Measurements from ENCODE around the gene CADM4.
A peak's percentile ranks its signal among the peaks of the same experiment; 100 is the strongest.
"Not testable (repeated sequence)": the region's sequence is repeated elsewhere in the genome, so short reads cannot be mapped to it uniquely, and the experiment has no call there.

CADM4 gene

DNA sequence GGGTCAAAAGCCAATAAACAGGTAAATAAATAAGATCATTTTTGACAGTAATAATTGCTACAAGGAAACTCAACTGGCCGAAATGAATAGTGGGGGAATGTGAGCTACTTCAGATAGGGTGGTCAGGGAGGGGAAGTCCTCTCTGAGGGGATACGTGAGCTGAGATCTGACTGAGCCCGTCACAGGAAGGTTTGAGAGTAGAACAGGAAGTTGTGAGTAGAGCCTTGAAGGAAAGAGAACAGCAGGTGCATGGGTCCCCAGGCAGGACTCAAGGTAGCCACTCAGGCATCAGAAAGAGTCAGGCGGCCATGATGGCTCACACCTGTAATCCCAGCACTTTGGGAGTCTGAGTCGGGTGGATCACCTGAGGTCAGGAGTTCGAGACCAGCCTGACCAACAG, 50.0 kb downstream of the CADM4 start:
- H3K9me3 ChIP-seq (ENCODE audit: low read length): no peaks in the 10 kb centered on the region

DNA sequence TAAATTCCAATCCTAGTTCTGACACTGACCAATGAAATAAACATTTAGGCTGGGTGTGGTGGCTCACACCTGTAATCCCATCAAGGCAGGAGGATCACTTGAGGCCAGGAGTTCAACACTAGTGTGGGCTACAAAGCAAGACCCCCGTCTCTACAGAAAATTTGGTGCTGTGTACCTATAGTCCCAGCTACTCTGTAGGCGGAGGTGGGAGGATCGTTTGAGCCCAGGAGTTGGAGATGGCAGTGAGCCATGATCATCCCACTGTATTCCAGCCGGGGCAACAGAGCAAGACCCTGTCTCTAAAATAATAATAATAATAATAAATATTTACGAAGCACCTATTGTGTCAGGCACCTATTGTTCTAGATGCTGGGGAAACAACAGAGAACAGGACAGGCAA, 50.4 kb downstream of the CADM4 start:
- Histone ChIP-seq H3K9ac (ENCODE audit: low read length) (no peak overlapping the region), H3K4me1 (ENCODE audit: insufficient read depth, low read length) (peaks cover 11% of the 10 kb centered on the region), H3K27me3 (ENCODE audit: control insufficient read depth in 1 of 2, insufficient read depth in 2 of 2, low read length in 2 of 2) (no peaks in the 10 kb centered on the region), H3K9me3 (ENCODE audit: low read length) (no peaks in the 10 kb centered on the region), H3K36me3 (ENCODE audit: insufficient read depth, low read length) (peaks cover 25% of the 10 kb centered on the region), H3K27ac (ENCODE audit: low read depth, low read length) (no peak overlapping the region), H3K4me3 (ENCODE audit: low read depth in 1 of 2, low read length in 2 of 2) (no peak overlapping the region)

More for the DNA sequence above, 50.0 kb downstream of the CADM4 start:
- H3K9ac ChIP-seq (ENCODE audit: low read length): no peak overlapping the region
- no peaks in the 10 kb centered on the region for H3K27me3 ChIP-seq (ENCODE audit: control insufficient read depth in 1 of 2, insufficient read depth in 2 of 2, low read length in 2 of 2)
- H3K4me1 ChIP-seq (ENCODE audit: insufficient read depth, low read length): peaks cover 15% of the 10 kb centered on the region
- H3K4me3 ChIP-seq (ENCODE audit: low read depth in 1 of 2, low read length in 2 of 2): no peak overlapping the region
- H3K27ac ChIP-seq (ENCODE audit: low read depth, low read length): no peak overlapping the region
- peaks cover 25% of the 10 kb centered on the region for H3K36me3 ChIP-seq (ENCODE audit: insufficient read depth, low read length)

DNA sequence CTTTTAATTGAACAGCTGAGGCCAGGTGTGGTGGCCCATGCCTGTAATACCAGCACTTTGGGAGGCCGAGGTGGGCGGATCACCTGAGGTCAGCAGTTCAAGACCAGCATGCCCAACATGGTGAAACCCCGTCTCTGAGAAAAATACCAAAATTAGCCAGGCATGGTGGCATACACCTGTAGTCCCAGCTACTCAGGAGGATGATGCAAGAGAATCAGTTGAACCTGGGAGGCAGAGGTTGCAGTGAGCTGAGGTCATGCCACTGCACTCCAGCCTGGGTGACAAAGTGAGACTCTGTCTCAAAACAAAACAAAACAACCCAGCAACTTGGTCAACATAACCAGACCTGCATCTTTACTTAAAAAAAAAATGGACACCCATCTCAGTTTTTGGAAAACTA, 52.6 kb downstream of the CADM4 start:
- H3K27ac ChIP-seq (ENCODE audit: low read depth, low read length); H3K9me3 ChIP-seq (ENCODE audit: low read length); H3K4me3 ChIP-seq (ENCODE audit: low read depth in 1 of 2, low read length in 2 of 2); H3K27me3 ChIP-seq (ENCODE audit: control insufficient read depth in 1 of 2, insufficient read depth in 2 of 2, low read length in 2 of 2); H3K4me1 ChIP-seq (ENCODE audit: insufficient read depth, low read length); H3K36me3 ChIP-seq (ENCODE audit: insufficient read depth, low read length); H3K9ac ChIP-seq (ENCODE audit: low read length): not testable (repeated sequence)

DNA sequence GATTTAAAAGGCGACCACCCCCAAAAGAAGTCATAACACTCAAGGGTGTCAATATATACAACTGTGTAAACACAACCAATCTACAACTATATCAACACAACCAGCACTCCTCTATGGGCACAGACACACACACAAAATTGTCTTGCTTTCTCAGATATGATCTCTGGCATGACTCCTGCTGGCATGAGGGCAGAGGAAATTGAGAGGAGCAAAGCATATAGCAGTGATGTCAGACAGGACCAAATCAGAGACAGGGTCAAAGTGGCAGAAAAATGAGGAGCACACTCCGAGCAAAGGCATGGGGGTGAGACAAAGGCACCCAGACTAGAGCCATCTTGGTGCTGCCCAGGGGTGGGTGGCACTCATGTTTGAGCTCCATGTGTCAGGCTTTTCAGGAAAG, 53.3 kb downstream of the CADM4 start:
- H3K27ac ChIP-seq (ENCODE audit: low read depth, low read length): no peak overlapping the region
- no peaks in the 10 kb centered on the region for H3K27me3 ChIP-seq (ENCODE audit: control insufficient read depth in 1 of 2, insufficient read depth in 2 of 2, low read length in 2 of 2)
- no peaks in the 10 kb centered on the region for H3K9me3 ChIP-seq (ENCODE audit: low read length)
- H3K4me3 ChIP-seq (ENCODE audit: low read depth in 1 of 2, low read length in 2 of 2): no peak overlapping the region
- H3K36me3 ChIP-seq (ENCODE audit: insufficient read depth, low read length): peaks cover 5% of the 10 kb centered on the region
- peaks cover 6% of the 10 kb centered on the region for H3K4me1 ChIP-seq (ENCODE audit: insufficient read depth, low read length)
- H3K9ac ChIP-seq (ENCODE audit: low read length): no peak overlapping the region

GRCh38 chr19:43584484-43584883, 55.2 kb downstream of the CADM4 start:
- Histone ChIP-seq H3K9me3 (ENCODE audit: low read length) (no peaks in the 10 kb centered on the region), H3K4me3 (ENCODE audit: low read depth in 1 of 2, low read length in 2 of 2) (no peak overlapping the region), H3K27ac (ENCODE audit: low read depth, low read length) (no peak overlapping the region), H3K9ac (ENCODE audit: low read length) (no peak overlapping the region), H3K27me3 (ENCODE audit: control insufficient read depth in 1 of 2, insufficient read depth in 2 of 2, low read length in 2 of 2) (no peaks in the 10 kb centered on the region), H3K4me1 (ENCODE audit: insufficient read depth, low read length) (peaks cover 15% of the 10 kb centered on the region), H3K36me3 (ENCODE audit: insufficient read depth, low read length) (no peaks in the 10 kb centered on the region)

DNA sequence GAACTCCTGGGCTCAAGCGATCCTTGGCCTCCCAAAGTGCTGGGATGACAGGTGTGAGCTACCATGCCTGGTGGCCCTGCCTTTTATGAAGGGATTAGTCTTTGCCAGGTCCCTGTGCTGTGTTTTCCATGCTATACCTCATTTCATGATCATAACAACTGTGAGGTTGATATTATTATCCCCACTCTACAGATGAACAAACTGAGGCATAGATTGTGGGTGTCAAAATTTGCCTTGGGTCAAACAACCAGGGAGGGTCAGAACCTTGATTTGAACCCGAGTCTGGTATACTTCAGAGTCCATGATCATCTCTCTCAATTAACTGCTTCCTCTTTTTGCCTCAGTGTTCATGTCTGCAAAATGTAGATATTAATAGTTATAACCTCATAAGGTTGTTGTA, 57.2 kb downstream of the CADM4 start:
- Histone ChIP-seq H3K27me3 (ENCODE audit: control insufficient read depth in 1 of 2, insufficient read depth in 2 of 2, low read length in 2 of 2) (no peaks in the 10 kb centered on the region), H3K27ac (ENCODE audit: low read depth, low read length) (no peak overlapping the region), H3K4me3 (ENCODE audit: low read depth in 1 of 2, low read length in 2 of 2) (no peak overlapping the region), H3K9ac (ENCODE audit: low read length) (no peak overlapping the region), H3K4me1 (ENCODE audit: insufficient read depth, low read length) (peaks cover 15% of the 10 kb centered on the region), H3K36me3 (ENCODE audit: insufficient read depth, low read length) (no peaks in the 10 kb centered on the region), H3K9me3 (ENCODE audit: low read length) (no peaks in the 10 kb centered on the region)

GRCh38 chr19:43581467-43581866, 58.2 kb downstream of the CADM4 start:
- Histone ChIP-seq H3K9me3 (ENCODE audit: low read length) (no peaks in the 10 kb centered on the region), H3K9ac (ENCODE audit: low read length) (no peak overlapping the region), H3K27ac (ENCODE audit: low read depth, low read length) (peak overlapping the region; percentile 45), H3K4me1 (ENCODE audit: insufficient read depth, low read length) (peaks cover 15% of the 10 kb centered on the region), H3K27me3 (ENCODE audit: control insufficient read depth in 1 of 2, insufficient read depth in 2 of 2, low read length in 2 of 2) (no peaks in the 10 kb centered on the region), H3K4me3 (ENCODE audit: low read depth in 1 of 2, low read length in 2 of 2) (peak overlapping the region in 1 of 2 donors; percentile 88), H3K36me3 (ENCODE audit: insufficient read depth, low read length) (no peaks in the 10 kb centered on the region)

DNA sequence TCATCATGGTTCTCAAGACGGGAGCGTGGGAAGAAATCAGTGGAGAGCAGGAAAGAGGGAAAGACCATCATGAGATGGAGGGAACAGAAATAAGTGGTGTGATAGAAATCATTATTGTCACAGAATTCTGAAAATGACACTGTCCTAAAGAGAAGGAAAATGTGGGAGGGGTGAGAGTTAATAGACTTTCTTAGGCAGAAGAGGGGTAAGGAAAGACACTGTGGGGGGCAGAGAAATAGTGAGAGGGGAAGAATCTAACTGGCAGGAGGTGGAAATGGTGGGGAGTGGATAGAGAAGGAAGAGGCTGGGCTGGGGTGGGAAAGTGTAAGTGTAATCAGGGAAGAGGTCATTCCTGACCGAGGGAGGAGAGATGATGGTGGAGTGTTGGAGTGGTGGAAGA, 60.9 kb downstream of the CADM4 start:
- peaks cover 29% of the 10 kb centered on the region for H3K4me1 ChIP-seq (ENCODE audit: insufficient read depth, low read length)
- H3K9me3 ChIP-seq (ENCODE audit: low read length): no peaks in the 10 kb centered on the region
- H3K9ac ChIP-seq (ENCODE audit: low read length): no peak overlapping the region
- H3K4me3 ChIP-seq (ENCODE audit: low read depth in 1 of 2, low read length in 2 of 2): no peak overlapping the region
- no peak overlapping the region for H3K27ac ChIP-seq (ENCODE audit: low read depth, low read length)
- H3K27me3 ChIP-seq (ENCODE audit: control insufficient read depth in 1 of 2, insufficient read depth in 2 of 2, low read length in 2 of 2): no peaks in the 10 kb centered on the region
- H3K36me3 ChIP-seq (ENCODE audit: insufficient read depth, low read length): no peaks in the 10 kb centered on the region

- Histone ChIP-seq H3K36me3 (ENCODE audit: insufficient read depth, low read length) (peaks cover 8% of the 10 kb centered on the region), H3K4me3 (ENCODE audit: low read depth in 1 of 2, low read length in 2 of 2) (peak overlapping the region in 1 of 2 donors; percentile 53), H3K9me3 (ENCODE audit: low read length) (no peaks in the 10 kb centered on the region), H3K9ac (ENCODE audit: low read length) (no peak overlapping the region), H3K27ac (ENCODE audit: low read depth, low read length) (no peak overlapping the region), H3K4me1 (ENCODE audit: insufficient read depth, low read length) (peaks cover 22% of the 10 kb centered on the region), H3K27me3 (ENCODE audit: control insufficient read depth in 1 of 2, insufficient read depth in 2 of 2, low read length in 2 of 2) (no peaks in the 10 kb centered on the region)
Measured at GRCh38 chr19:43575955-43576878, 63.4 kb downstream of the CADM4 start.

- Histone ChIP-seq H3K36me3 (ENCODE audit: insufficient read depth, low read length) (peaks cover 8% of the 10 kb centered on the region), H3K27me3 (ENCODE audit: control insufficient read depth in 1 of 2, insufficient read depth in 2 of 2, low read length in 2 of 2) (no peaks in the 10 kb centered on the region), H3K9ac (ENCODE audit: low read length) (peak within 1 kb of the TSS; percentile 92), H3K4me3 (ENCODE audit: low read depth in 1 of 2, low read length in 2 of 2) (peak within 1 kb of the TSS; percentile 47 to 95), H3K4me1 (ENCODE audit: insufficient read depth, low read length) (peaks cover 18% of the 10 kb centered on the region), H3K27ac (ENCODE audit: low read depth, low read length) (peak within 1 kb of the TSS; percentile 62), H3K9me3 (ENCODE audit: low read length) (no peaks in the 10 kb centered on the region)
Measured at GRCh38 chr19:43575156-43575950, 64.3 kb downstream of the CADM4 start, which contains the start of the genes PINLYP and XRCC1. Gene PINLYP, plus strand, starts transcription at chr19:43575801. Its CDS starts 1,391 bp downstream, at chr19:43577192. Gene XRCC1, minus strand, starts transcription at chr19:43575527. Its CDS starts 69 bp downstream, at chr19:43575458.

DNA sequence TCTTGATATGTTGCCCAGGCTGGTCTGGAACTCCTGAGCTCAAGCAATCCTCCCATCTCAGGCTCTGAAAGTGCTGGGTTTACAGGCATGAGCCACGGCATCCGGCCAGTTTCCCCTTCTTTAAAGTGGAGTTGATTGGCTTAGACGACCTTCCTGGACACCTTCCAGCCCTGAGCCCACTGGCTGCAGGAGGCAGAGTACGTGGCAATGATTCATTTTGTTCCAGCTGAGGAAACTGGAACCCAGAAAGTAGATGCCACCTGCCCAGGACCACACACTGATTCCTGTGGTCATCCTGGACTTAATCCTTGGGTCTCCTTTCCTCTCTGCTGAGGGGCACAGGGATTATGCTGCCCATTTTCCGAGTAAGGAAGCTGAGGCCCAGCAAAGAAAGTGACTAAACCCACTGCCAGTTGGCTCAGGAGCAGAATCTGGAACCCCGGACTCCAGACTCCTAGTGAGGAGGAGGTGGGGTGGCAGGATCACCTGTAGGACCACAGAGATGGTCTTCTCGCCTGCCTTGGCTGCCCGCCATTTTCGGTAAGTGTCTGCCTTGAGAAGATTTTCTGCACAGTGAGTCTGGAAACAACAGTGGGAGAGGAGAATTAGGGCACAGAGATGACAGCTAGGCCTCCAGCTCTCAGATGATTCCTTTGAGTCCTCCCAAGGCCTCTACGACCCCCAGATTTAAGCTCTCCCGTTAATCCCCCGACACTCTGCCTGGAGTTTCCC, 65.1 kb downstream of the CADM4 start:
- H3K36me3 ChIP-seq (ENCODE audit: insufficient read depth, low read length): peaks cover 8% of the 10 kb centered on the region
- H3K9me3 ChIP-seq (ENCODE audit: low read length): no peaks in the 10 kb centered on the region
- H3K27ac ChIP-seq (ENCODE audit: low read depth, low read length): peak overlapping the region; percentile 62
- peak overlapping the region; percentile 47 to 95 for H3K4me3 ChIP-seq (ENCODE audit: low read depth in 1 of 2, low read length in 2 of 2)
- H3K4me1 ChIP-seq (ENCODE audit: insufficient read depth, low read length): peaks cover 14% of the 10 kb centered on the region
- H3K27me3 ChIP-seq (ENCODE audit: control insufficient read depth in 1 of 2, insufficient read depth in 2 of 2, low read length in 2 of 2): no peaks in the 10 kb centered on the region
- peak overlapping the region; percentile 92 for H3K9ac ChIP-seq (ENCODE audit: low read length)

Measured in muscle layer of colon (tissue), 2 donors.